ENCODE measurements around the gene MPPE1. TPM values are rescaled to one million over a fixed set of nuclear protein-coding genes. Genes with fewer than 3 reads are reported as not detected.

The MPPE1 gene
- total and polyA plus RNA-seq, 2 of the 4 experiments (the other 2 are of a cell fraction), result 13.8 to 19.9 TPM

DNA sequence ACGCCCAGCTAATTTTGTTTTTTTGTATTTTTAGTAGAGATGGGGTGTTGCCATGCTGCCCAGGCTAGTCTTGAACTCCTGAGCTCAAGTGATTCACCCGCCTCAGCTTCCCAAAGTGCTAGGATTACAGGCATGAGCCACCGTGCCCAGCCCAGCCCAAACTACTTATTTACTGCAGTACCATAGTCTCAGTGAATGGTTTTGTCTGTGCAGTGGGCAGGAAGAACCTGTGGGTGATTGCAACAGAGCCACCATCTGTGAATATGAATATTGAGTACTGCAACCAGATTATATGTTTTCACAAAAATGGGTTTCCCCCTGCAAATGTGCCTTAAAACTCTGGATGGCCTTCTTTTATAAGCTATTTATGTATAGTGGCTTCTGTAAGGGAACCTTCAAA is 9.1 kb downstream of the MPPE1 start:
- WGBS, 2 experiments (ENCODE audit: extremely low coverage in 2 of 2, insufficient read length in 1 of 2), result 100% methylated on average over 1 of the region's 3 CpGs; no CpG with 5 or more reads in 1 of the 2 experiments
- no peak overlapping the region for H2BK15ac ChIP-seq (ENCODE audit: low read depth, low read length)
- no peak overlapping the region for H3K9ac ChIP-seq (ENCODE audit: low read depth, low read length)

More for the DNA sequence above, 9.1 kb downstream of the MPPE1 start:
- H3K9me1 ChIP-seq (ENCODE audit: insufficient read depth, low read length), result peaks cover 2% of the 10 kb centered on the region; the same call in 1 of the 2 replicates
- H3K4ac ChIP-seq (ENCODE audit: low read depth, low read length), result no peak overlapping the region
- no peak overlapping the region for H3K27ac ChIP-seq (ENCODE audit: insufficient read depth, low read length)
- dilution Hi-C loops (cut with HindIII; ENCODE audit: low sequenced_read_pairs, unreplicated experiment) (no loop called here), intact Hi-C loops (cut with micrococcal nuclease) (no loop called here), in situ Hi-C loops (cut with MboI; ENCODE audit: low sequenced_read_pairs) (no loop called here)
- no peaks in the 10 kb centered on the region for H3K9me3 ChIP-seq (ENCODE audit: control insufficient read depth, insufficient read depth, low read length)
- ATAC-seq (ENCODE audit: low read depth), result no peak
- H3K27me3 ChIP-seq (ENCODE audit: control insufficient read depth, insufficient read depth, low read length), result no peaks in the 10 kb centered on the region
- no peak overlapping the region for H4K8ac ChIP-seq (ENCODE audit: low read depth in 2 of 2, low read length in 2 of 2)
- H4K5ac ChIP-seq (ENCODE audit: low read depth, low read length), result no peak overlapping the region
- H3K36me3 ChIP-seq (ENCODE audit: control insufficient read depth, insufficient read depth, low read length), result peaks cover 12% of the 10 kb centered on the region
- no peak overlapping the region for H4K91ac ChIP-seq (ENCODE audit: insufficient read depth, low read depth, low read length)
- H2AK9ac ChIP-seq (replicated peaks; ENCODE audit: low read depth, low read length, poor library complexity), result no peak overlapping the region
- no peak overlapping the region for H3K18ac ChIP-seq (ENCODE audit: low read depth, low read length)
- H3K56ac ChIP-seq (ENCODE audit: extremely low read depth, insufficient read depth, low read length), result no peak overlapping the region
- H4K20me1 ChIP-seq (ENCODE audit: insufficient read depth, low read length), result no peaks in the 10 kb centered on the region
- no peak for DNase-seq
- CTCF ChIA-PET, result no interaction called here
- no peak overlapping the region for H2BK5ac ChIP-seq (ENCODE audit: low read depth, low read length, poor library complexity, severe bottlenecking)
- H2BK120ac ChIP-seq (ENCODE audit: low read depth, low read length), result no peak overlapping the region
- POLR2A ChIA-PET (ENCODE audit: unreplicated experiment), result no interaction called here
- H2AK5ac ChIP-seq (ENCODE audit: low read depth, low read length), result no peak overlapping the region
- no peak overlapping the region for H3K14ac ChIP-seq (replicated peaks; ENCODE audit: low read depth, low read length)
- H3K4me1 ChIP-seq (ENCODE audit: control insufficient read depth, insufficient read depth, low read length), result no peaks in the 10 kb centered on the region
- no peak overlapping the region for H3K23ac ChIP-seq (ENCODE audit: low read depth, low read length)
- H3K4me2 ChIP-seq (ENCODE audit: low read depth, low read length), result no peak overlapping the region
- H2AFZ ChIP-seq (replicated peaks; ENCODE audit: low read length, poor library complexity), result no peak overlapping the region
- BruUV-seq (replicated peaks), result no TSS peak
- H3K4me3 ChIP-seq (ENCODE audit: insufficient read depth, low read depth, low read length), result no peak overlapping the region
- no peak overlapping the region for H2BK20ac ChIP-seq (ENCODE audit: low read depth, low read length)
- no peak for TF ChIP-seq MAFK (IDR thresholded peaks at IDR 0.05; ENCODE audit: low read depth, low read length)
- TF ChIP-seq POLR2A (IDR thresholded peaks at IDR 0.05; ENCODE audit: low read depth, low read length), result no peak
- no peak for TF ChIP-seq RCOR1 (IDR thresholded peaks at IDR 0.05; ENCODE audit: insufficient replicate concordance, low read length)
- no peak for TF ChIP-seq RAD21 (IDR thresholded peaks at IDR 0.05; ENCODE audit: low read length)
- TF ChIP-seq, protein P1, sequence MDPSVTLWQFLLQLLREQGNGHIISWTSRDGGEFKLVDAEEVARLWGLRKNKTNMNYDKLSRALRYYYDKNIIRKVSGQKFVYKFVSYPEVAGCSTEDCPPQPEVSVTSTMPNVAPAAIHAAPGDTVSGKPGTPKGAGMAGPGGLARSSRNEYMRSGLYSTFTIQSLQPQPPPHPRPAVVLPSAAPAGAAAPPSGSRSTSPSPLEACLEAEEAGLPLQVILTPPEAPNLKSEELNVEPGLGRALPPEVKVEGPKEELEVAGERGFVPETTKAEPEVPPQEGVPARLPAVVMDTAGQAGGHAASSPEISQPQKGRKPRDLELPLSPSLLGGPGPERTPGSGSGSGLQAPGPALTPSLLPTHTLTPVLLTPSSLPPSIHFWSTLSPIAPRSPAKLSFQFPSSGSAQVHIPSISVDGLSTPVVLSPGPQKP (IDR thresholded peaks at IDR 0.05; ENCODE audit: borderline replicate concordance, low read depth, low read length), result no peak
- no peak for TF ChIP-seq MXI1 (IDR thresholded peaks at IDR 0.05; ENCODE audit: borderline replicate concordance, low read depth, low read length)
- TF ChIP-seq, protein P2, sequence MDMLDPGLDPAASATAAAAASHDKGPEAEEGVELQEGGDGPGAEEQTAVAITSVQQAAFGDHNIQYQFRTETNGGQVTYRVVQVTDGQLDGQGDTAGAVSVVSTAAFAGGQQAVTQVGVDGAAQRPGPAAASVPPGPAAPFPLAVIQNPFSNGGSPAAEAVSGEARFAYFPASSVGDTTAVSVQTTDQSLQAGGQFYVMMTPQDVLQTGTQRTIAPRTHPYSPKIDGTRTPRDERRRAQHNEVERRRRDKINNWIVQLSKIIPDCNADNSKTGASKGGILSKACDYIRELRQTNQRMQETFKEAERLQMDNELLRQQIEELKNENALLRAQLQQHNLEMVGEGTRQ (IDR thresholded peaks at IDR 0.05; ENCODE audit: low read depth, low read length), result no peak
- TF ChIP-seq BHLHE40 (IDR thresholded peaks at IDR 0.05; ENCODE audit: low read depth, low read length), result no peak
- H3K79me1 ChIP-seq (ENCODE audit: low read depth in 1 of 2, low read length in 2 of 2), result peaks cover 4% of the 10 kb centered on the region in 2 experiments; a peak in 2 of 4 replicates

All from IMR-90 (cell line).